GM12874 (cell line): ENCODE measurements around the gene CCDC141.

Experiments
- CTCF ChIP-seq: IDR thresholded peaks from 2 replicates; pipeline ENCODE4 v1.5.1; 2011; ENCODE audit warnings: low read depth, mild to moderate bottlenecking, control low read depth, low read length, moderate library complexity; ENCODE audit not compliant: insufficient read depth

Gene CCDC141

GRCh38 chr2:178828486-178828881 is 221.5 kb downstream of the CCDC141 start:
- no peak for TF ChIP-seq CTCF

- no peak for TF ChIP-seq CTCF
Measured at GRCh38 chr2:178827739-178828485, 222.0 kb downstream of the CCDC141 start.

- no peak for TF ChIP-seq CTCF
Measured at GRCh38 chr2:178827111-178827510, 222.8 kb downstream of the CCDC141 start.

- no peak for TF ChIP-seq CTCF
Measured at GRCh38 chr2:178825183-178825582, 224.8 kb downstream of the CCDC141 start.

GRCh38 chr2:178824181-178824580 is 225.8 kb downstream of the CCDC141 start:
- no peak for TF ChIP-seq CTCF

GRCh38 chr2:178819992-178820391 is 229.9 kb downstream of the CCDC141 start:
- TF ChIP-seq CTCF = no peak

GRCh38 chr2:178819147-178819875 is 230.6 kb downstream of the CCDC141 start:
- TF ChIP-seq CTCF = no peak
